B cell (primary cell): Measurements from ENCODE around the gene KCNT1. TPM values are rescaled to one million over a fixed set of nuclear protein-coding genes. Genes with fewer than 3 reads are reported as not detected.

ENCODE experiments used
- ATAC-seq: fragments of 200-7000 bp; cut with Tn5 transposase; one replicate; pipeline ENCODE4 v1.10.0; 2021; ENCODE audit warnings: low read depth, mild to moderate bottlenecking, moderate number of reproducible peaks, moderate library complexity
- CTCF ChIA-PET: fragments of 350-600 bp; sonication (Branson Sonifier 250); formaldehyde crosslinking; loops from one replicate; lab custom pipeline; 2021; ENCODE audit warnings: antibody characterized with exemption, inconsistent platforms; lab: Charles Lee
- POLR2A ChIA-PET: fragments of 350-600 bp; sonication (Branson Sonifier 250); formaldehyde crosslinking; loops from one replicate; lab custom pipeline; 2021; ENCODE audit warnings: antibody characterized with exemption; lab: Charles Lee
- DNase-seq: peaks from one replicate; pipeline ENCODE4 v3.0.0; 2013
- H2AFZ ChIP-seq: 2 replicates; pipeline ENCODE4 v1.6.1; 2012; ENCODE audit warnings: mild to moderate bottlenecking, low read depth, low read length; ENCODE audit not compliant: insufficient read depth, poor library complexity, severe bottlenecking
- H3K27ac ChIP-seq, 2 donors: 1 replicate in 1 of 2; 2 replicates in 1 of 2; pipeline ENCODE4 v1.5.1; 2012 to 2013; ENCODE audit warnings: low read length in 2 of 2, mild to moderate bottlenecking in 2 of 2, moderate library complexity in 1 of 2
- H3K27me3 ChIP-seq, 4 experiments: fragments of 200-600 bp in 1 of 4; sonication (generic) in 1 of 4; replicated peaks in 1 of 4; 1 replicate in 2 of 4; 2 replicates in 2 of 4; pipeline versions ENCODE4 v1.6.1 to v1.7.0; 2013 to 2016; ENCODE audit warnings: low read length in 3 of 4, mild to moderate bottlenecking in 2 of 4, mixed read lengths in 1 of 4, moderate library complexity in 1 of 4; ENCODE audit not compliant: insufficient read depth in 4 of 4, control insufficient read depth in 3 of 4; ENCODE audit errors: control extremely low read depth in 1 of 4
- H3K36me3 ChIP-seq, 2 experiments: replicated peaks in 1 of 2; 1 replicate in 1 of 2; 2 replicates in 1 of 2; pipeline versions ENCODE4 v1.6.1 to v1.7.1; 2013; ENCODE audit warnings: low read length in 1 of 2; ENCODE audit not compliant: insufficient read depth in 2 of 2, control insufficient read depth in 1 of 2; ENCODE audit errors: control extremely low read depth in 1 of 2, extremely low read depth in 1 of 2
- H3K4me1 ChIP-seq, 2 donors: fragments of 200-600 bp in 1 of 2; sonication (generic) in 1 of 2; 1 replicate in 1 of 2; 2 replicates in 1 of 2; pipeline versions ENCODE4 v1.5.1 to v1.6.1; 2013 to 2017; ENCODE audit warnings: low read length in 2 of 2; ENCODE audit not compliant: control insufficient read depth in 2 of 2, insufficient read depth in 2 of 2
- H3K4me2 ChIP-seq: replicated peaks from 2 replicates; pipeline ENCODE3; 2012; ENCODE audit warnings: mild to moderate bottlenecking, low read depth, low read length; ENCODE audit not compliant: poor library complexity, severe bottlenecking
- H3K4me3 ChIP-seq, 5 experiments: fragments of 200-600 bp in 1 of 5; sonication (generic) in 1 of 5; 1 replicate in 3 of 5; 2 replicates in 2 of 5; pipeline versions ENCODE4 v1.5.1 to v1.7.0; 2011 to 2016; ENCODE audit warnings: low read length in 4 of 5, mild to moderate bottlenecking in 4 of 5, low read depth in 2 of 5, control low read depth in 1 of 5, moderate library complexity in 1 of 5; ENCODE audit not compliant: insufficient read depth in 1 of 5; ENCODE audit errors: control extremely low read depth in 1 of 5, extremely low read depth in 1 of 5
- H3K79me2 ChIP-seq: fragments of 200-600 bp; sonication (generic); one replicate; pipeline ENCODE4 v1.6.0; 2016; ENCODE audit warnings: low read length; ENCODE audit not compliant: control insufficient read depth, insufficient read depth
- H3K9ac ChIP-seq: fragments of 200-600 bp; sonication (generic); 2 replicates; pipeline ENCODE4 v1.6.1; 2017; ENCODE audit warnings: mild to moderate bottlenecking, low read length, moderate library complexity
- H3K9me3 ChIP-seq, 3 donors: one replicate each; pipeline versions ENCODE4 v1.6.1 to v1.7.1; 2013; ENCODE audit warnings: low read length in 2 of 3; ENCODE audit not compliant: control insufficient read depth in 2 of 3, insufficient read depth in 1 of 3; ENCODE audit errors: control extremely low read depth in 1 of 3
- H4K20me1 ChIP-seq: 2 replicates; pipeline ENCODE4 v1.6.0; 2012; ENCODE audit warnings: mild to moderate bottlenecking, low read length; ENCODE audit not compliant: insufficient read depth, control insufficient read depth, poor library complexity, severe bottlenecking
- H3K27ac Mint-ChIP-seq: one replicate; pipeline ENCODE4 v1.8.0; 2021; ENCODE audit warnings: mixed read lengths
- H3K27me3 Mint-ChIP-seq: one replicate; pipeline ENCODE4 v1.8.0; 2021; ENCODE audit warnings: mixed read lengths
- H3K4me1 Mint-ChIP-seq: one replicate; pipeline ENCODE4 v1.8.0; 2021; ENCODE audit warnings: mixed read lengths
- H3K4me3 Mint-ChIP-seq: one replicate; pipeline ENCODE4 v1.8.0; 2021; ENCODE audit warnings: mixed read lengths
- H3K9me3 Mint-ChIP-seq: one replicate; pipeline ENCODE4 v1.8.0; 2022; ENCODE audit warnings: mixed read lengths; ENCODE audit not compliant: insufficient read depth
- EZH2 ChIP-seq: IDR thresholded peaks from 2 replicates; pipeline ENCODE4 v1.6.1; 2012; ENCODE audit warnings: borderline replicate concordance, low read depth, mild to moderate bottlenecking, moderate library complexity, low read length; ENCODE audit not compliant: insufficient read depth, poor library complexity, severe bottlenecking
- WGBS: methylation state at CpG from one replicate; pipeline ENCODE4 v1.1.5; 2013; ENCODE audit warnings: missing lambda C conversion rate; ENCODE audit not compliant: insufficient coverage; 5-methylcytosine and 5-hydroxymethylcytosine counted together
- intact Hi-C: fragments of 100-400 bp; cut with micrococcal nuclease; formaldehyde crosslinking; loops from one replicate; pipeline ENCODE4 v1.10.0; 2022
- polyA plus RNA-seq: library from polyadenylated mRNA; depleted of rRNA; stranded (reverse); fragments of >200 nt; gene quantifications from 2 replicates; pipeline ENCODE4 v1.2.3, GENCODE V29; 2012
- total RNA-seq, 2 donors: library from RNA; stranded (reverse); fragments of 120-200 nt in 1 of 2; gene quantifications; 1 replicate in 1 of 2; 2 replicates in 1 of 2; pipeline versions ENCODE4 v1.2.3 to v1.2.4, GENCODE V29; 2013 to 2022
- TF ChIP-seq, protein P1 (sequence below): fragments of 200-600 bp; IDR thresholded peaks from one replicate; pipeline ENCODE4 v1.8.0; 2022; ENCODE audit warnings: antibody characterized with exemption, mild to moderate bottlenecking

The KCNT1 gene
- total and polyA plus RNA-seq, 2 donors (not counting 1 experiment from before 2014, with no cell fraction given), result not detected

DNA sequence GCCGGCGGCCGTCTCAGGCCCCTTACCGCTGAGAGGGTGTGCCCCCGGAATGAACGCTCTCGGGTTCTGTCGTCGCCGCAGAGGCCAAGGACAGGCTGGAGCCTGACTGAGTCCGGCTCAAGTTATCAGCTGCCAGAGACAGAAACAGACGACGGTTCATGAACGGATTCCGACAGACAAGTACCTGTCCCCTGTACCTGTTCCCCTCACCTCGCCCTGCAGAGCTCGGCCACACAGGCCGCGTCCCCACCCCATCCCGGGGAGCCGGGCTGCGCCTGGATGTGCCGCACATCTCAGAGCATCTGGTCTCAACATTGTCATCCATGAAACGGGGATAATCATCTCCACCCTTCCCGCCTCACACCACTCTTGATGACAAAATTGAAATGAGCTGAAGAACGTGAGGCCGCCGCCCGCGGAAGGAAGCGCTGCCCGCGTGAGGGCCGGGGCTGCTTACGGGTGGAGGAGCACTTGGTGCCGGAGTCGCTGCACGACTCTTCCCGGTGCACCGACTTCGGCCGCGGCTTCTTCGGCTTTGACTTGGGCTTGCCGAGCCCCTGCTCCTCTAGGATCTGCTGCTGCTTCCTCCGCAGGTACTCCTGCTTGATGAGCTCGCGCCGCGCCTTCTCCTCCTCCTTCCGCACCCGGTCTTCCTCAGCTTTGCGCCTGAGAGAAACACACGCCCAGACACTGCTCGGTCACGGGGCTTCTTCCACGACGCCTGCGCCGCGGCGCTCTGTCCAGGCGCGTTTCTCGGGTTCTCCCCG is 116.1 kb downstream of the KCNT1 start:
- no peaks in the 10 kb centered on the region for H3K9me3 ChIP-seq
- no peak overlapping the region for H3K4me2 ChIP-seq
- Mint-ChIP-seq H3K27me3 (no peaks in the 10 kb centered on the region), H3K4me1 (no peaks in the 10 kb centered on the region), H3K4me3 (no peak overlapping the region), H3K9me3 (no peaks in the 10 kb centered on the region), H3K27ac (no peak overlapping the region)
- no peaks in the 10 kb centered on the region for H4K20me1 ChIP-seq
- ChIA-PET CTCF (no interaction called here), POLR2A (no interaction called here)
- H3K79me2 ChIP-seq, result no peaks in the 10 kb centered on the region
- peaks cover 0 to 83% of the 10 kb centered on the region in 2 experiments for H3K36me3 ChIP-seq
- TF ChIP-seq EZH2, result no peak
- TF ChIP-seq, protein P1, sequence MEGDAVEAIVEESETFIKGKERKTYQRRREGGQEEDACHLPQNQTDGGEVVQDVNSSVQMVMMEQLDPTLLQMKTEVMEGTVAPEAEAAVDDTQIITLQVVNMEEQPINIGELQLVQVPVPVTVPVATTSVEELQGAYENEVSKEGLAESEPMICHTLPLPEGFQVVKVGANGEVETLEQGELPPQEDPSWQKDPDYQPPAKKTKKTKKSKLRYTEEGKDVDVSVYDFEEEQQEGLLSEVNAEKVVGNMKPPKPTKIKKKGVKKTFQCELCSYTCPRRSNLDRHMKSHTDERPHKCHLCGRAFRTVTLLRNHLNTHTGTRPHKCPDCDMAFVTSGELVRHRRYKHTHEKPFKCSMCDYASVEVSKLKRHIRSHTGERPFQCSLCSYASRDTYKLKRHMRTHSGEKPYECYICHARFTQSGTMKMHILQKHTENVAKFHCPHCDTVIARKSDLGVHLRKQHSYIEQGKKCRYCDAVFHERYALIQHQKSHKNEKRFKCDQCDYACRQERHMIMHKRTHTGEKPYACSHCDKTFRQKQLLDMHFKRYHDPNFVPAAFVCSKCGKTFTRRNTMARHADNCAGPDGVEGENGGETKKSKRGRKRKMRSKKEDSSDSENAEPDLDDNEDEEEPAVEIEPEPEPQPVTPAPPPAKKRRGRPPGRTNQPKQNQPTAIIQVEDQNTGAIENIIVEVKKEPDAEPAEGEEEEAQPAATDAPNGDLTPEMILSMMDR, result no peak
- no peak overlapping the region for H3K27ac ChIP-seq
- no peaks in the 10 kb centered on the region for H3K4me1 ChIP-seq
- intact Hi-C loops, result no loop called here
- no peak overlapping the region for H3K4me3 ChIP-seq
- no peaks in the 10 kb centered on the region for H3K27me3 ChIP-seq
- 98% methylated on average over 66 of the region's 66 CpGs for WGBS
- H3K9ac ChIP-seq, result no peak overlapping the region
- ATAC-seq (no peak), DNase-seq (no peak)
- H2AFZ ChIP-seq, result no peak overlapping the region

DNA sequence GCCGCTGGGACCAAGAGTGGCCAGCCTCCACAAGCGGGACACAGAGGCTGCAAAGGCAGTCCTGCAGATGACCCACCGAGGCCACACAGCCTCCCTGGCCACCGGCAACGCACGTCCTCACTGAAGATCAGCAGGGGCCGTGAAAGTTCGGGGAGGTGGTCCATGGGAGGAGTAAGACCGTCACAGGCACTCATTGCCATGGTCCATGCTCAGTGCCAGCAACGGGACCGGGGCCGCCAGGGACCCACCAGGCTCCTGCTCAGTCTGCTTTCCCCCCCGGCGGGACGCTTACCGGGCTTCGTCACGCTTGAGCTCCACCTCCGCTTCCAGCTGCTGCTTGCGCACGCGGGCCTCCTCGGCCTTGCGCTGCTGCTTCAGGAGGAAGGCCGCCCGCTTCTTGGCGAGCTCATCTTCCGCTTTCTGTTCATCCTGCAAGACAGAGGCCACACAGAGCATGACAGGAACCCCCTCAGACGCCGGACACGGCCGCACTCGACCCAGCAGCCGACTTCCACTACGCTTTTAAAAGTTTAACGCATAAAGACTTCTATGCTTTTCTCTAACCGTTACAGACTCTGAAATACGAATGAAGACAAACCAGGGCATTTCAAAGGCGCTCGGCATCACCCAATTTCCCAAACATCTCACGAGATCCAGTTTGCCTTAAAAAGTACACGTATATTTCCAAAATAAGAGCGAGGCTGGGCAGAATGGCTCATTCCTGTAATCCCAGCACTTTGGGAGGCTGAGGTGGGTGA is 116.9 kb downstream of the KCNT1 start:
- H3K4me3 Mint-ChIP-seq, result no peak overlapping the region
- H3K27me3 Mint-ChIP-seq, result no peaks in the 10 kb centered on the region
- Histone ChIP-seq H3K4me1 (no peaks in the 10 kb centered on the region), H3K27me3 (no peaks in the 10 kb centered on the region), H3K36me3 (peaks cover 0 to 84% of the 10 kb centered on the region in 2 experiments), H3K4me2 (no peak overlapping the region), H3K4me3 (no peak overlapping the region), H3K79me2 (no peaks in the 10 kb centered on the region), H2AFZ (no peak overlapping the region), H3K9ac (no peak overlapping the region), H4K20me1 (no peaks in the 10 kb centered on the region), H3K27ac (no peak overlapping the region), H3K9me3 (no peaks in the 10 kb centered on the region)
- CTCF ChIA-PET, result no interaction called here
- 97% methylated on average over 38 of the region's 43 CpGs for WGBS
- H3K4me1 Mint-ChIP-seq, result no peaks in the 10 kb centered on the region
- no peak overlapping the region for H3K27ac Mint-ChIP-seq
- POLR2A ChIA-PET, result no interaction called here
- intact Hi-C loops, result no loop called here
- ATAC-seq (no peak), DNase-seq (no peak)
- no peaks in the 10 kb centered on the region for H3K9me3 Mint-ChIP-seq
- TF ChIP-seq, protein P1, result no peak
- TF ChIP-seq EZH2, result no peak
